Measurements from ENCODE around the gene SGSM2. TPM values are rescaled to one million over a fixed set of nuclear protein-coding genes. Genes with fewer than 3 reads are reported as not detected.

The SGSM2 gene
- total and polyA plus RNA-seq, 5 donors from 2014 or later = 5.6 to 107 (median 5.9) TPM

DNA sequence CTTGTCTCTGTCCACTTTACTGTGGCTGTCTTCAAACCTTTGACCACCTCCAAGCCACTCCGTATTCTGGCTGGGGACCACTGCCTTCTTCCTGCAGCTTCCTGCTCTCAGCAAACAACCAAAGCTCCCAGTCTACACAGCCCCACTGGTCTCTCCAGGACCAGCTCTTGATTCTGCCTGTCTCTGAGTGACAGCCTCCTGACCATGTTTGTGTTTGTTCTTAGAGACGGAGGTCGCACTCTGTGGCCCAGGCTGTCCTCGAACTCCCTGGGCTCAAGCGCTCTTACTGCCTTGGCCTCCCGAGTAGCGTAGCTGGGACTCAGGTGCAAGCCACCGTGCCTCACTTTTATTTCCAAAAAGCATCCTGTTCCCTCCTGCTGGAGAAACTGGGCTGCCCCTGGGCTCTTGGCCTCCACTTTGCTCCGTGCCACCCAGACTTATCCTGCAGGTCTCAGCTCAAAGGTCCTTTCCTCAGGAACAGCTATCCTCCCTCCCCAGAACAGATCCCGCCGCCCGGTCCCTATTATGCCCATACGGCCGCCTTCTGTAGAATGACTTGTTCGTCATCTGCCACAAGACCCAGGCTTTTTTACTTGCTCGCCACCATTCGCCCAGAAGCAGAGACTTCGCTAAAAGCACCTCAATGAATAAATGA, 54.4 kb downstream of the SGSM2 start:
- peaks cover 5 to 53% (median 21%) of the 10 kb centered on the region in 4 donors for H3K4me1 Mint-ChIP-seq
- peaks cover 13% of the 10 kb centered on the region for H3K36me3 Mint-ChIP-seq
- H3K27ac Mint-ChIP-seq = peak overlapping the region; percentile 92 to 99 (median 97)

DNA sequence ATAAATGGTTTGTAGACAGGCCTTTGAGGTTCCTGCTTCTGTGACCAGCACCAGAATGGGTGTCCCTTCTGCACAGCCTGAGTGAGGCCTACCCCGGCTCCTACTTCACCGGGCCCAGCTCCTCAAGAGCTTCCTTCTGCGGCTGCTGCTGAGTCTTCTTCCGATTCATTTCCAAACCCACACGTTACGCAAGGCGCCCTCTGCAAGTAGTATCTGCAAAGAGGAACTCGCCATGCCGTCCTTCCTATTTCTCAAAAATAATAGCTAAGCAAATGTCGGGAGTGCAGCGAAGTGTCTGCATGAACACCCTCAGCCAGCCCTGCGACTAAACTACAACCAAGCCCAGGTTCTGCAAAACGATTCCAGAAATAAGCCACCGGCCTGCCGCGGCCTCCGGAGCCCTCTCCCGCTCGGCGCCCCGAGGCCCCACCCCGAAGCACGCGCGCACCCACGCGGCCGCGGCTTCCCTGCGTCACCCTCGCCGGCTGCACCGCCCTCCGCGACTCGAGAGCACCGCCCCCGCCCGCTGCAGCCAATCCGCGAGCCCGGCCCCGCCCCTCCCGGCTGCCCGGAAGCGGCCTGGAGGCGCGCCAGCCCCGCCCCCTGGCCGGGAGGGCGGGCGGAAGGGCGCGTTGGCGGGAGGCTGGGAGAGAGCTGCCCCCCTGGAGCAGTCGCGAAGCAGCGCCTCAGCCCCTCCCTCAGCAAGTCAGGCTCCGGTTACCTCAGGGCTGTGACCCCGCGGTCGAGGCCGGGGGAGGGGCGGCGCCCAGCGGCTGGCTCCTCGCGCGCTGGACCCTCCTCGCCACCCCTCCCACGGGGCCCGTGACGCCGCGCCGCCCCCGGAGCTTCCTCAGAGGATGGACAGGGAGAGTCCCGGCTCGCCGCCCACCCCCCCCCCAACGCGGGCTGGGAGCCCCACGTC, 55.2 kb downstream of the SGSM2 start:
- Histone ChIP-seq H3K27ac (ENCODE audit: insufficient read depth, low read length, poor library complexity, severe bottlenecking) (peak overlapping the region; percentile 99), H3K4me1 (ENCODE audit: control insufficient read depth, insufficient read depth, low read length, poor library complexity, severe bottlenecking) (peaks cover 45% of the 10 kb centered on the region), H3K9me3 (ENCODE audit: control insufficient read depth in 2 of 2, low read length in 2 of 2) (no peaks in the 10 kb centered on the region), H3K4me3 (ENCODE audit: low read depth, low read length) (peak overlapping the region; percentile 83), H3K36me3 (ENCODE audit: control insufficient read depth, insufficient read depth, low read length) (no peaks in the 10 kb centered on the region), H3K27me3 (ENCODE audit: control insufficient read depth, insufficient read depth, low read length) (no peaks in the 10 kb centered on the region)
- DNase-seq (peak; percentile 95 to 98 (median 96)), ATAC-seq (ENCODE audit: low read depth in 2 of 2) (peak; percentile 64 to 66)
- H3K36me3 Mint-ChIP-seq = peaks cover 13% of the 10 kb centered on the region
- H3K27ac Mint-ChIP-seq = peak overlapping the region; percentile 92 to 99 (median 97)
- H3K4me1 Mint-ChIP-seq = peaks cover 5 to 58% (median 23%) of the 10 kb centered on the region in 4 donors
- peaks cover 0 to 3% (median 0%) of the 10 kb centered on the region in 7 donors for H3K9me3 Mint-ChIP-seq
- peaks cover 14% of the 10 kb centered on the region for H3K27me3 Mint-ChIP-seq
- peak overlapping the region; percentile 94 to 98 (median 96) for H3K4me3 Mint-ChIP-seq

More for the DNA sequence above, 54.4 kb downstream of the SGSM2 start:
- H3K9me3 ChIP-seq (ENCODE audit: control insufficient read depth in 2 of 2, low read length in 2 of 2) = no peaks in the 10 kb centered on the region
- no peaks in the 10 kb centered on the region for H3K27me3 ChIP-seq (ENCODE audit: control insufficient read depth, insufficient read depth, low read length)
- Mint-ChIP-seq H3K9me3 (peaks cover 0 to 3% (median 0%) of the 10 kb centered on the region in 7 donors), H3K27me3 (peaks cover 14% of the 10 kb centered on the region), H3K4me3 (peak overlapping the region; percentile 84 to 98 (median 95))
- H3K36me3 ChIP-seq (ENCODE audit: control insufficient read depth, insufficient read depth, low read length) = peaks cover 1% of the 10 kb centered on the region
- H3K4me1 ChIP-seq (ENCODE audit: control insufficient read depth, insufficient read depth, low read length, poor library complexity, severe bottlenecking) = peaks cover 37% of the 10 kb centered on the region
- H3K4me3 ChIP-seq (ENCODE audit: low read depth, low read length) = peak overlapping the region; percentile 83
- DNase-seq (no peak), ATAC-seq (ENCODE audit: low read depth in 2 of 2) (no peak)
- peak overlapping the region; percentile 99 for H3K27ac ChIP-seq (ENCODE audit: insufficient read depth, low read length, poor library complexity, severe bottlenecking)

DNA sequence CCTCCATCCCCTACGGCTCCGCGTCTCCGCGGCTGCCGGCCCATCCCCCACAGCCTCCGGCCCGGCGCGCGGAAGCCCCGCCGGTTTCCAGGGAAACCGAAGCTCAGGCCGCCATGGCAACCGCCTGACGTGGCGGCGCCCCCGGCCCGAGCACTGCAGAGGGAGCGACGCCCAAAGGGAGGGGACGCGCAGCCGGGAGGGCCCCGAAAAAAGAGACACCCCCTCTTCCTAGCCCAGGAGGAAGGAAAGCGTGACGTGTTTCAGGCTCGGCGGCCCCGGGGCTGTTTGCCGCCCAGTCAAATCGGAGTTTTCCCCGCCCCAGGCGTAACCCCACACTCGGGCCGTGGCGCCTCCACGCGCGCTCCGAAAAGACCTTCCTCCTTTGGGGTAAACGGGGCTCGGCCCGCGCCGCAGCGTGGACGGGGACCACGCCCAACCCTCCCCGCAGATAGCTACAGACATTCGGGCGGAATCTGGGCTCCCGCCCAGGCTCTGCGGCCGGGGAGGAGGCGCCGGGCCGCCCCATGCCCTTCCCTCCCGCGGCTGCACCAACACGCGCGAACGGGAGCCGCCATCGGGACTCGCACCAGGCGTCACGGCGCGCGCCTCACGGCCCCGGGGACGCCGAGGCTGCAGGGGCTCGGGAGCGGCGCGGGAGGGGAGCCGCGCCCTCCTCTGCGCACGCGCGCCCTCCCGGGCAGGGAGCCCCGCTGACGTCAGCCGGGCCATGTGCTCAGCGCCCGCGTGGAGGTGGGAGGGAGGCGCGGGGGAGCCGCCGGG, 56.1 kb downstream of the SGSM2 start:
- peaks cover 0 to 3% (median 0%) of the 10 kb centered on the region in 7 donors for H3K9me3 Mint-ChIP-seq
- H3K27ac Mint-ChIP-seq = peak overlapping the region; percentile 84 to 97 (median 91)
- H3K9me3 ChIP-seq (ENCODE audit: control insufficient read depth in 2 of 2, low read length in 2 of 2) = no peaks in the 10 kb centered on the region
- peaks cover 14% of the 10 kb centered on the region for H3K27me3 Mint-ChIP-seq
- H3K4me1 Mint-ChIP-seq = peaks cover 5 to 66% (median 27%) of the 10 kb centered on the region in 4 donors
- peak overlapping the region; percentile 13 for H3K4me3 ChIP-seq (ENCODE audit: low read depth, low read length)
- peak; percentile 89 to 95 (median 91) for DNase-seq
- peaks cover 7% of the 10 kb centered on the region for H3K36me3 Mint-ChIP-seq
- H3K4me3 Mint-ChIP-seq = peak overlapping the region; percentile 87 to 96 (median 94)
- ATAC-seq (ENCODE audit: low read depth in 2 of 2) = peak; percentile 59 to 61
- no peaks in the 10 kb centered on the region for H3K36me3 ChIP-seq (ENCODE audit: control insufficient read depth, insufficient read depth, low read length)
- peak overlapping the region; percentile 99 for H3K27ac ChIP-seq (ENCODE audit: insufficient read depth, low read length, poor library complexity, severe bottlenecking)
- peaks cover 54% of the 10 kb centered on the region for H3K4me1 ChIP-seq (ENCODE audit: control insufficient read depth, insufficient read depth, low read length, poor library complexity, severe bottlenecking)
- H3K27me3 ChIP-seq (ENCODE audit: control insufficient read depth, insufficient read depth, low read length) = no peaks in the 10 kb centered on the region

DNA sequence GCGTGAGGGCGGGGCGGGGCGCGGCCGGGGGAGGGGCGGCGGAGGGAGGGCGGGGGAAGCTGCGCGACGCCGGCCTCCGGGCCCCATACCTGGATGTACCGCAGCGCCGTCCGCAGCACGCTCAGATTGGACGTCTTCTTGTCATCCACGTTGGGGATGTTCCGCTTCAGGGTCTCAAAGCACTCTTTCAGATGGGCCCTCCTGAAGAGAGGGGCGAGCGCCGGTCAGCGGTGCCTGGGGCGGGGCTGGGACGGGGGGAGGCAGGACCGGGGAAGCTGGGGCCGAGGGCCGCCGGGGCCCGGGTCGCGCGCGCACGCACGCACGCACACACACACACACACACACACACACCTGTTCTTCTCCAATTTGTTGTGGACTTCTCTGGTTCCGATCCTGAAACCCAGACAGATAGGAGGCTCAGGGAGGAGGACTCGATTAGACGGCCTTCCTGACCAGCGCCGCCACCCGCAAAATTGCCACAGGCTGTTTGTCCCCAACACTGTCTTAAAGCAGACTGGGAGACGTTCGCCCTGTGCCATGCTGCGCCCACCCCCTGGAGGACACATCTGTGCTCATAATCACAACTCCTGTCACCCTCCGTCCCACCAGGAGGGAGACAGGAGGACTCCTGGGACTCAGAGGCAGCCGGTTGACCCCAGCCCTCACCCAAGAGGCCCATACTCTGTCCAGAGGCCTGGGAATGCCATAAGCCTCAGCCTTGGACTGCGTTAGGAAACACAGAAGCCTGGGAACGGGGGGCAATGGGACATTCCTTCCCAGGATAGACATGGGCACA, 56.9 kb downstream of the SGSM2 start:
- Histone ChIP-seq H3K4me3 (ENCODE audit: low read depth, low read length) (no peak overlapping the region), H3K27ac (ENCODE audit: insufficient read depth, low read length, poor library complexity, severe bottlenecking) (peak overlapping the region; percentile 99), H3K27me3 (ENCODE audit: control insufficient read depth, insufficient read depth, low read length) (no peaks in the 10 kb centered on the region), H3K4me1 (ENCODE audit: control insufficient read depth, insufficient read depth, low read length, poor library complexity, severe bottlenecking) (peaks cover 61% of the 10 kb centered on the region), H3K9me3 (ENCODE audit: control insufficient read depth in 2 of 2, low read length in 2 of 2) (no peaks in the 10 kb centered on the region), H3K36me3 (ENCODE audit: control insufficient read depth, insufficient read depth, low read length) (no peaks in the 10 kb centered on the region)
- Mint-ChIP-seq H3K27ac (peak overlapping the region; percentile 80 to 91 (median 90)), H3K27me3 (peaks cover 14% of the 10 kb centered on the region), H3K9me3 (peaks cover 0 to 4% (median 0%) of the 10 kb centered on the region in 7 donors), H3K4me3 (peak overlapping the region; percentile 43 to 96 (median 82)), H3K36me3 (no peaks in the 10 kb centered on the region), H3K4me1 (peaks cover 5 to 66% (median 30%) of the 10 kb centered on the region in 4 donors)
- DNase-seq = no peak
- no peak for ATAC-seq (ENCODE audit: low read depth in 2 of 2)

DNA sequence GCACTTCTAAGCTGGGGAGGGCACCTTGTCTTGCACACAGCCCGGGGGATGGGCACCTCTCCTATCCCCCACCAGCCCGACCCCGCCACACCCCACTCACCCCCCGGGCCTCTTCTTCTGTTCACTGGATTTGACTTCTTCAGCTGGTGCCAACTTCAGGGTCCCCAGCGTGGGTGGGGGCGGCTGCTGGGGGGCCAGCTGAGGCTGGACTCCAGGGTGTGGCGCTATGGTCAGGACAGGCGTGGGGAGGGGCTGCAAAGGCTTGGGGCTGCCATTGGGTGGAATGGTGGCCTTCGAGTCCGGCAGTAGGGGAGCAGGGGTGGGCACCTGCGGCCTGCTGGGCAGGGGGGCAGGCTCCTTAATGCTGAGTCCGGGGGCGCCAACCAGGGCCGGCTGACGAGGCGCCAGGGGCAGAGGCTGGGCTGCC, 57.5 kb downstream of the SGSM2 start:
- Histone ChIP-seq H3K27ac (ENCODE audit: insufficient read depth, low read length, poor library complexity, severe bottlenecking) (no peak overlapping the region), H3K36me3 (ENCODE audit: control insufficient read depth, insufficient read depth, low read length) (no peaks in the 10 kb centered on the region), H3K27me3 (ENCODE audit: control insufficient read depth, insufficient read depth, low read length) (no peaks in the 10 kb centered on the region), H3K4me3 (ENCODE audit: low read depth, low read length) (no peak overlapping the region), H3K4me1 (ENCODE audit: control insufficient read depth, insufficient read depth, low read length, poor library complexity, severe bottlenecking) (peaks cover 65% of the 10 kb centered on the region), H3K9me3 (ENCODE audit: control insufficient read depth in 2 of 2, low read length in 2 of 2) (no peaks in the 10 kb centered on the region)
- Mint-ChIP-seq H3K27me3 (peaks cover 14% of the 10 kb centered on the region), H3K27ac (peak overlapping the region in 1 of 3 donors; percentile 91), H3K4me3 (peak overlapping the region in 3 of 4 donors; percentile 79 to 86 (median 85)), H3K36me3 (no peaks in the 10 kb centered on the region), H3K9me3 (peaks cover 0 to 4% (median 0%) of the 10 kb centered on the region in 7 donors), H3K4me1 (peaks cover 5 to 64% (median 31%) of the 10 kb centered on the region in 4 donors)
- no peak for ATAC-seq (ENCODE audit: low read depth in 2 of 2)
- DNase-seq = no peak

DNA sequence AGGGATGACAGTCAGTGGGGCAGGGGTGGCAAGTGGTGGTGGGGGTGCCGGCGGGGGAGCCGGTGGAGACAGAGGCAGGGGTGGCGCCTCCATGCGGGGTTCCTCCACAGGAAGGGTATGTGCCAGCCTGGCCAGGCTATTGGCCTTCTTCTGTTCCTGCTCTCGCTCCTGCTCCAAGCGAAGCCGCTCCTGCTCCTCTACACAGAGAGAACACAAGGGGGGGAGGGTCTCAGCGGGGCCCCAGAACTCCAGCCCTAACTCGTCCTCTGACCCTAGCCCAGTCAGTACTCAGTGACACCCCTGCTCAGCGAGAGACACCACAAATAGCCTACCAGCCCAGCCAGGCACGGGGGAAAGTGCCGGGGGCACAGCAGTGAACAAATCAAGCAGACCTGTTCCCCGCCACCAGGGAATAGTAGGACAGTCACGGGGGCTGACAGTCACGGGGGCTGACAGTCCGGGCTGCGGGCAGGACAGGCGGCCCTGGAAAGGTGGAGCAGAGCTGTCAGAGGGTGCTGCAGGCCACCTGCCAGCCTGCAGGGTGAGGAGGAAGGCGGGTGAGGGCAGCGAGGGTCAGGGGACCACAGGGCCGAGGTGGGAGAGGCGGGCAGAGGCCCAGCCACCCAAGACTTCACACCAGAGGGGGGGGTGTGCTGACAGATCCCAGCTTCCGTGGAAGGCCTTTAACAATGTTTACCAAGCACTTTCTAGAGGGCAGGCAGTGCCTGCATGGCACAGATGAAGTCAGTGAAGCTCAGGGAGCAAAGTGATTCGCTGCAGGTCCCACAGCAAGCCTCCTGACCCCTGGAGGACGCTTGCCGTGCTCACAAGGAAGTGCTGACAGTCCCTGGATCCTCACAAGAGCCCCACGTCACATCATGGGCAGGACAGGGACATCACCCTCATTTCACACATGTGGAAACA, 58.2 kb downstream of the SGSM2 start:
- peaks cover 70% of the 10 kb centered on the region for H3K4me1 ChIP-seq (ENCODE audit: control insufficient read depth, insufficient read depth, low read length, poor library complexity, severe bottlenecking)
- Mint-ChIP-seq H3K27me3 (peaks cover 14% of the 10 kb centered on the region), H3K4me1 (peaks cover 5 to 58% (median 26%) of the 10 kb centered on the region in 4 donors), H3K4me3 (peak overlapping the region; percentile 63 to 86 (median 70)), H3K36me3 (no peaks in the 10 kb centered on the region), H3K27ac (peak overlapping the region in 1 of 3 donors; percentile 79), H3K9me3 (peaks cover 0 to 4% (median 0%) of the 10 kb centered on the region in 7 donors)
- no peaks in the 10 kb centered on the region for H3K36me3 ChIP-seq (ENCODE audit: control insufficient read depth, insufficient read depth, low read length)
- H3K4me3 ChIP-seq (ENCODE audit: low read depth, low read length) = no peak overlapping the region
- ATAC-seq (ENCODE audit: low read depth in 2 of 2) (no peak), DNase-seq (no peak)
- no peaks in the 10 kb centered on the region for H3K27me3 ChIP-seq (ENCODE audit: control insufficient read depth, insufficient read depth, low read length)
- H3K27ac ChIP-seq (ENCODE audit: insufficient read depth, low read length, poor library complexity, severe bottlenecking) = no peak overlapping the region
- no peaks in the 10 kb centered on the region for H3K9me3 ChIP-seq (ENCODE audit: control insufficient read depth in 2 of 2, low read length in 2 of 2)

Measured in CD4-positive, CD25-positive, alpha-beta regulatory T cell (primary cell).